OCI-LY3 (cell line): ENCODE measurements around the gene PRSS23.

Experiments used
- CTCF ChIP-seq: fragments of 200-600, 300-600 bp; sonication (generic); IDR thresholded peaks from 2 replicates; pipeline ENCODE4 v1.5.1; 2014; ENCODE audit warnings: antibody characterized with exemption, low read length, low read depth
- EZH2phosphoT487 ChIP-seq: fragments of 200-600 bp; shearing (Covaris generic); IDR thresholded peaks from 2 replicates; pipeline ENCODE4 v1.6.1; 2018; ENCODE audit warnings: antibody characterized with exemption, mixed run types, low read depth

- TF ChIP-seq CTCF (no peak), EZH2phosphoT487 (no peak)
Measured at GRCh38 chr11:86785576-86785975, 14.8 kb upstream of the PRSS23 start.
